ENCODE data around the gene PCNT. TPM values are rescaled to one million over a fixed set of nuclear protein-coding genes. Genes with fewer than 3 reads are reported as not detected.
A peak's percentile ranks its signal among the peaks of the same experiment; 100 is the strongest.

Gene PCNT
- total and polyA plus RNA-seq, 9 of the 15 experiments (the other 6 are each of a cell fraction or from before 2014, with no cell fraction given) = 9.1 to 53.5 (median 31.3) TPM

GRCh38 chr21:46322351-46323226 lies 1.4 kb upstream of the PCNT start (continued):
- TF ChIP-seq ETV6 (IDR thresholded peaks at IDR 0.05; ENCODE audit: borderline replicate concordance in 1 of 2, low read depth in 2 of 2, low read length in 1 of 2) (no peak), ETV6 (CRISPR knock-in tag; IDR thresholded peaks at IDR 0.05; ENCODE audit: borderline replicate concordance) (0 out of 2 replicates have a peak, but pooled peaks have one; percentile 60), SRSF7 (optimal IDR thresholded peaks at IDR 0.05; ENCODE audit: low read depth, low read length) (no peak), TEAD4 (IDR thresholded peaks at IDR 0.05; ENCODE audit: low read length) (no peak), TEAD4 (CRISPR knock-in tag; IDR thresholded peaks at IDR 0.05; ENCODE audit: borderline replicate concordance) (0 out of 2 replicates have a peak, but pooled peaks have one; percentile 60), THRAP3 (IDR thresholded peaks at IDR 0.05; ENCODE audit: borderline replicate concordance) (no peak), CEBPG (CRISPR knock-in tag; IDR thresholded peaks at IDR 0.05) (peak; percentile 73; the same call in 1 of the 2 replicates), CEBPG (tag; conservative IDR thresholded peaks at IDR 0.05 in 1 of 2, IDR thresholded peaks at IDR 0.05 in 1 of 2) (peak in 1 of 2 experiments; percentile 49; a peak in 2 of 4 replicates), PTBP1 (IDR thresholded peaks at IDR 0.05; ENCODE audit: low read depth, low read length) (0 out of 2 replicates have a peak, but pooled peaks have one; percentile 17), ZFP1 (CRISPR knock-in tag; IDR thresholded peaks at IDR 0.05) (no peak), ZBTB49 (CRISPR knock-in tag; IDR thresholded peaks at IDR 0.05; ENCODE audit: borderline replicate concordance) (0 out of 2 replicates have a peak, but pooled peaks have one; percentile 34), TBL1XR1 (IDR thresholded peaks at IDR 0.05; ENCODE audit: low read length in 2 of 2) (no peak)
- TF ChIP-seq, protein P1, sequence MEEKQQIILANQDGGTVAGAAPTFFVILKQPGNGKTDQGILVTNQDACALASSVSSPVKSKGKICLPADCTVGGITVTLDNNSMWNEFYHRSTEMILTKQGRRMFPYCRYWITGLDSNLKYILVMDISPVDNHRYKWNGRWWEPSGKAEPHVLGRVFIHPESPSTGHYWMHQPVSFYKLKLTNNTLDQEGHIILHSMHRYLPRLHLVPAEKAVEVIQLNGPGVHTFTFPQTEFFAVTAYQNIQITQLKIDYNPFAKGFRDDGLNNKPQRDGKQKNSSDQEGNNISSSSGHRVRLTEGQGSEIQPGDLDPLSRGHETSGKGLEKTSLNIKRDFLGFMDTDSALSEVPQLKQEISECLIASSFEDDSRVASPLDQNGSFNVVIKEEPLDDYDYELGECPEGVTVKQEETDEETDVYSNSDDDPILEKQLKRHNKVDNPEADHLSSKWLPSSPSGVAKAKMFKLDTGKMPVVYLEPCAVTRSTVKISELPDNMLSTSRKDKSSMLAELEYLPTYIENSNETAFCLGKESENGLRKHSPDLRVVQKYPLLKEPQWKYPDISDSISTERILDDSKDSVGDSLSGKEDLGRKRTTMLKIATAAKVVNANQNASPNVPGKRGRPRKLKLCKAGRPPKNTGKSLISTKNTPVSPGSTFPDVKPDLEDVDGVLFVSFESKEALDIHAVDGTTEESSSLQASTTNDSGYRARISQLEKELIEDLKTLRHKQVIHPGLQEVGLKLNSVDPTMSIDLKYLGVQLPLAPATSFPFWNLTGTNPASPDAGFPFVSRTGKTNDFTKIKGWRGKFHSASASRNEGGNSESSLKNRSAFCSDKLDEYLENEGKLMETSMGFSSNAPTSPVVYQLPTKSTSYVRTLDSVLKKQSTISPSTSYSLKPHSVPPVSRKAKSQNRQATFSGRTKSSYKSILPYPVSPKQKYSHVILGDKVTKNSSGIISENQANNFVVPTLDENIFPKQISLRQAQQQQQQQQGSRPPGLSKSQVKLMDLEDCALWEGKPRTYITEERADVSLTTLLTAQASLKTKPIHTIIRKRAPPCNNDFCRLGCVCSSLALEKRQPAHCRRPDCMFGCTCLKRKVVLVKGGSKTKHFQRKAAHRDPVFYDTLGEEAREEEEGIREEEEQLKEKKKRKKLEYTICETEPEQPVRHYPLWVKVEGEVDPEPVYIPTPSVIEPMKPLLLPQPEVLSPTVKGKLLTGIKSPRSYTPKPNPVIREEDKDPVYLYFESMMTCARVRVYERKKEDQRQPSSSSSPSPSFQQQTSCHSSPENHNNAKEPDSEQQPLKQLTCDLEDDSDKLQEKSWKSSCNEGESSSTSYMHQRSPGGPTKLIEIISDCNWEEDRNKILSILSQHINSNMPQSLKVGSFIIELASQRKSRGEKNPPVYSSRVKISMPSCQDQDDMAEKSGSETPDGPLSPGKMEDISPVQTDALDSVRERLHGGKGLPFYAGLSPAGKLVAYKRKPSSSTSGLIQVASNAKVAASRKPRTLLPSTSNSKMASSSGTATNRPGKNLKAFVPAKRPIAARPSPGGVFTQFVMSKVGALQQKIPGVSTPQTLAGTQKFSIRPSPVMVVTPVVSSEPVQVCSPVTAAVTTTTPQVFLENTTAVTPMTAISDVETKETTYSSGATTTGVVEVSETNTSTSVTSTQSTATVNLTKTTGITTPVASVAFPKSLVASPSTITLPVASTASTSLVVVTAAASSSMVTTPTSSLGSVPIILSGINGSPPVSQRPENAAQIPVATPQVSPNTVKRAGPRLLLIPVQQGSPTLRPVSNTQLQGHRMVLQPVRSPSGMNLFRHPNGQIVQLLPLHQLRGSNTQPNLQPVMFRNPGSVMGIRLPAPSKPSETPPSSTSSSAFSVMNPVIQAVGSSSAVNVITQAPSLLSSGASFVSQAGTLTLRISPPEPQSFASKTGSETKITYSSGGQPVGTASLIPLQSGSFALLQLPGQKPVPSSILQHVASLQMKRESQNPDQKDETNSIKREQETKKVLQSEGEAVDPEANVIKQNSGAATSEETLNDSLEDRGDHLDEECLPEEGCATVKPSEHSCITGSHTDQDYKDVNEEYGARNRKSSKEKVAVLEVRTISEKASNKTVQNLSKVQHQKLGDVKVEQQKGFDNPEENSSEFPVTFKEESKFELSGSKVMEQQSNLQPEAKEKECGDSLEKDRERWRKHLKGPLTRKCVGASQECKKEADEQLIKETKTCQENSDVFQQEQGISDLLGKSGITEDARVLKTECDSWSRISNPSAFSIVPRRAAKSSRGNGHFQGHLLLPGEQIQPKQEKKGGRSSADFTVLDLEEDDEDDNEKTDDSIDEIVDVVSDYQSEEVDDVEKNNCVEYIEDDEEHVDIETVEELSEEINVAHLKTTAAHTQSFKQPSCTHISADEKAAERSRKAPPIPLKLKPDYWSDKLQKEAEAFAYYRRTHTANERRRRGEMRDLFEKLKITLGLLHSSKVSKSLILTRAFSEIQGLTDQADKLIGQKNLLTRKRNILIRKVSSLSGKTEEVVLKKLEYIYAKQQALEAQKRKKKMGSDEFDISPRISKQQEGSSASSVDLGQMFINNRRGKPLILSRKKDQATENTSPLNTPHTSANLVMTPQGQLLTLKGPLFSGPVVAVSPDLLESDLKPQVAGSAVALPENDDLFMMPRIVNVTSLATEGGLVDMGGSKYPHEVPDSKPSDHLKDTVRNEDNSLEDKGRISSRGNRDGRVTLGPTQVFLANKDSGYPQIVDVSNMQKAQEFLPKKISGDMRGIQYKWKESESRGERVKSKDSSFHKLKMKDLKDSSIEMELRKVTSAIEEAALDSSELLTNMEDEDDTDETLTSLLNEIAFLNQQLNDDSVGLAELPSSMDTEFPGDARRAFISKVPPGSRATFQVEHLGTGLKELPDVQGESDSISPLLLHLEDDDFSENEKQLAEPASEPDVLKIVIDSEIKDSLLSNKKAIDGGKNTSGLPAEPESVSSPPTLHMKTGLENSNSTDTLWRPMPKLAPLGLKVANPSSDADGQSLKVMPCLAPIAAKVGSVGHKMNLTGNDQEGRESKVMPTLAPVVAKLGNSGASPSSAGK (IDR thresholded peaks at IDR 0.05) = peak; percentile 52
